Stimulated activated CD8-positive, alpha-beta memory T cell treated with anti-CD3 and anti-CD28 coated beads, Interleukin-4, amount 100 ng/mL, for 24 hours (primary cell): ENCODE data around the gene CNOT6.
A peak's percentile ranks its signal among the peaks of the same experiment; 100 is the strongest.
"Not testable (repeated sequence)": the region's sequence is repeated elsewhere in the genome, so short reads cannot be mapped to it uniquely, and the experiment has no call there.

Experiments
- DNase-seq: peaks from one replicate; pipeline ENCODE4 v3.0.0-alpha.2; 2020; ENCODE audit warnings: low read depth

Gene CNOT6

GRCh38 chr5:180471866-180472265 is 22.3 kb upstream of the CNOT6 start:
- DNase-seq, result no peak

- DNase-seq, result no peak
Measured at GRCh38 chr5:180472269-180472668, 21.9 kb upstream of the CNOT6 start.

- DNase-seq, result not testable (repeated sequence)
Measured at GRCh38 chr5:180473386-180473785, 20.8 kb upstream of the CNOT6 start.

GRCh38 chr5:180474569-180474968 is 19.6 kb upstream of the CNOT6 start:
- no peak for DNase-seq

- DNase-seq, result not testable (repeated sequence)
Measured at GRCh38 chr5:180475969-180476524, 18.1 kb upstream of the CNOT6 start.

- no peak for DNase-seq
Measured at GRCh38 chr5:180484813-180485212, 9.4 kb upstream of the CNOT6 start.

GRCh38 chr5:180486636-180487149 is 7.5 kb upstream of the CNOT6 start:
- DNase-seq, result no peak

- DNase-seq, result no peak
Measured at GRCh38 chr5:180487556-180487955, 6.6 kb upstream of the CNOT6 start.

GRCh38 chr5:180491496-180491895 is 2.7 kb upstream of the CNOT6 start:
- no peak for DNase-seq

GRCh38 chr5:180492226-180492903 is 1.8 kb upstream of the CNOT6 start:
- DNase-seq, result no peak

- peak; percentile 45 for DNase-seq
Measured at GRCh38 chr5:180494510-180495181, 467 bp downstream of the CNOT6 start.

- DNase-seq, result no peak
Measured at GRCh38 chr5:180495292-180495691, 1.1 kb downstream of the CNOT6 start.

GRCh38 chr5:180495991-180496741 is 2.0 kb downstream of the CNOT6 start:
- DNase-seq, result no peak

GRCh38 chr5:180496806-180497205 is 2.6 kb downstream of the CNOT6 start:
- not testable (repeated sequence) for DNase-seq

- not testable (repeated sequence) for DNase-seq
Measured at GRCh38 chr5:180497865-180498264, 3.7 kb downstream of the CNOT6 start.

- DNase-seq, result no peak
Measured at GRCh38 chr5:180498378-180498777, 4.2 kb downstream of the CNOT6 start.

GRCh38 chr5:180499684-180500083 is 5.5 kb downstream of the CNOT6 start:
- no peak for DNase-seq

- not testable (repeated sequence) for DNase-seq
Measured at GRCh38 chr5:180500300-180500699, 6.1 kb downstream of the CNOT6 start.

- no peak for DNase-seq
Measured at GRCh38 chr5:180507661-180508060, 13.5 kb downstream of the CNOT6 start.

- DNase-seq, result no peak
Measured at GRCh38 chr5:180515294-180515693, 21.1 kb downstream of the CNOT6 start.

- DNase-seq, result not testable (repeated sequence)
Measured at GRCh38 chr5:180515974-180516373, 21.8 kb downstream of the CNOT6 start.

GRCh38 chr5:180516440-180516839 is 22.3 kb downstream of the CNOT6 start:
- DNase-seq, result no peak
